Activated CD8-positive, alpha-beta T cell treated with anti-CD3 and anti-CD28 coated beads for 36 hours (primary cell): ENCODE measurements around the gene SLC1A1. TPM values are rescaled to one million over a fixed set of nuclear protein-coding genes. Genes with fewer than 3 reads are reported as not detected.

Experiments used
- ATAC-seq: fragments of 200-7000 bp; cut with Tn5 transposase; one replicate; pipeline ENCODE4 v1.10.0; 2021; ENCODE audit warnings: mild to moderate bottlenecking, moderate library complexity
- CTCF ChIA-PET: fragments of 350-600 bp; sonication (Branson Sonifier 250); formaldehyde crosslinking; loops from one replicate; lab custom pipeline; 2021; ENCODE audit warnings: antibody characterized with exemption; lab: Charles Lee
- POLR2A ChIA-PET: fragments of 350-600 bp; sonication (Branson Sonifier 250); formaldehyde crosslinking; loops from one replicate; lab custom pipeline; 2021; ENCODE audit warnings: antibody characterized with exemption; lab: Charles Lee
- DNase-seq: peaks from one replicate; pipeline ENCODE4 v3.0.0-alpha.2; 2020
- H3K27ac Mint-ChIP-seq: one replicate; pipeline ENCODE4 v1.8.0; 2021; ENCODE audit warnings: mild to moderate bottlenecking, mixed read lengths
- H3K27me3 Mint-ChIP-seq: one replicate; pipeline ENCODE4 v1.8.0; 2021; ENCODE audit warnings: mixed read lengths
- H3K36me3 Mint-ChIP-seq: one replicate; pipeline ENCODE4 v1.8.0; 2021; ENCODE audit warnings: low read depth, mixed read lengths
- H3K4me1 Mint-ChIP-seq: one replicate; pipeline ENCODE4 v1.8.0; 2021; ENCODE audit warnings: low read depth, mixed read lengths
- H3K4me3 Mint-ChIP-seq: one replicate; pipeline ENCODE4 v1.8.0; 2021; ENCODE audit warnings: mild to moderate bottlenecking, moderate library complexity, mixed read lengths
- H3K9me3 Mint-ChIP-seq: one replicate; pipeline ENCODE4 v1.8.0; 2021; ENCODE audit warnings: mixed read lengths
- intact Hi-C: fragments of 100-400 bp; cut with micrococcal nuclease; formaldehyde crosslinking; loops from one replicate; pipeline ENCODE4 v1.10.0; 2022
- total RNA-seq, 2 experiments: library from RNA; stranded (reverse); gene quantifications; one replicate each; pipeline ENCODE4 v1.2.3, GENCODE V29; 2021
- TF ChIP-seq, protein P1 (sequence below): fragments of 200-600 bp; IDR thresholded peaks from one replicate; pipeline ENCODE4 v1.8.0; 2022; ENCODE audit warnings: antibody characterized with exemption, mild to moderate bottlenecking

The SLC1A1 gene
- total RNA-seq, 2 experiments from 2014 or later: 0.09 to 0.29 TPM

DNA sequence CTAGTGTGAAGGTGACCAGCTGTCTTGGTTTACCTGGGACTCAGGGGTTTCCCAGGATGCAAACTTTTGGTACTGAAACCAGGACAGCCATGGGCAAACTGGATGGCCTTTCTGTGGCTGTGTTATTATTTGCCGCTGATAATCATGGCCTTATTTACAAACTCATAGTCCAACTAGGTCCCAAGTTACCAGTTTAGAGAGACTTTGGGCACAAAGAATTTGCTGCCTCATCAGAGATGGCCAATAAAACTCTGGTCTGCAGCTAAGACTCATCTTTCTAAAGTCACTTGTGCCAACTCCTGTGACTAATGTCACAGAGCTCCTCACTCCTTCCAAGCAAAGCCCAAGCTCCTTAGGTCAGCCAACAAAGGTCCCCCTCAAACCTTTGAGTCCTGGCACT, 124.4 kb downstream of the SLC1A1 start:
- ChIA-PET POLR2A (no interaction called here), CTCF (interaction anchor here (1.7 kb wide), 1 partner anchor 10 kb away, joined by 8 read pairs; no protein-coding TSS in a partner anchor)
- Mint-ChIP-seq H3K36me3 (no peaks in the 10 kb centered on the region), H3K27me3 (no peaks in the 10 kb centered on the region), H3K9me3 (peaks cover 2% of the 10 kb centered on the region), H3K4me1 (peaks cover 13% of the 10 kb centered on the region), H3K4me3 (no peak overlapping the region), H3K27ac (no peak overlapping the region)
- DNase-seq (no peak), ATAC-seq (no peak)
- TF ChIP-seq, protein P1, sequence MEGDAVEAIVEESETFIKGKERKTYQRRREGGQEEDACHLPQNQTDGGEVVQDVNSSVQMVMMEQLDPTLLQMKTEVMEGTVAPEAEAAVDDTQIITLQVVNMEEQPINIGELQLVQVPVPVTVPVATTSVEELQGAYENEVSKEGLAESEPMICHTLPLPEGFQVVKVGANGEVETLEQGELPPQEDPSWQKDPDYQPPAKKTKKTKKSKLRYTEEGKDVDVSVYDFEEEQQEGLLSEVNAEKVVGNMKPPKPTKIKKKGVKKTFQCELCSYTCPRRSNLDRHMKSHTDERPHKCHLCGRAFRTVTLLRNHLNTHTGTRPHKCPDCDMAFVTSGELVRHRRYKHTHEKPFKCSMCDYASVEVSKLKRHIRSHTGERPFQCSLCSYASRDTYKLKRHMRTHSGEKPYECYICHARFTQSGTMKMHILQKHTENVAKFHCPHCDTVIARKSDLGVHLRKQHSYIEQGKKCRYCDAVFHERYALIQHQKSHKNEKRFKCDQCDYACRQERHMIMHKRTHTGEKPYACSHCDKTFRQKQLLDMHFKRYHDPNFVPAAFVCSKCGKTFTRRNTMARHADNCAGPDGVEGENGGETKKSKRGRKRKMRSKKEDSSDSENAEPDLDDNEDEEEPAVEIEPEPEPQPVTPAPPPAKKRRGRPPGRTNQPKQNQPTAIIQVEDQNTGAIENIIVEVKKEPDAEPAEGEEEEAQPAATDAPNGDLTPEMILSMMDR: no peak
- intact Hi-C loops: no loop called here

DNA sequence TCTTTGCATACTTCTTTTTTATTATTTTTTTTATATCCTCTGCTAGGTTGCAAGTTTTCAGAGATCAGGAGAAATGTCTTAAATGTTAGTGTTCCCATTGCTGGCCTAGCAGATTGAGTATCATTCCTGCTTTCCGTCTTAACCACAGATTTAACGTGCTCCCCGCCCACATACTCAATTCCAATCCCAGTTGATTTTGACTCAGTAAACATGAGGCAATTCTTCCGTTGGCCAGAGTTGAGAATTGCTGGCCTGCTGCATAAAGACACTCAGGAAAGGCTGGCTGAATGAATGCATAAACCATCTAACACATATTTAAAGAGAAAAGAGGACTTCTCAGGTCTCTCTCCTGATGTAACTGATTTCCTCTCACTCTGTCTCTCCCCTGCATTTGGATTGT, 125.0 kb downstream of the SLC1A1 start:
- H3K4me1 Mint-ChIP-seq: peaks cover 19% of the 10 kb centered on the region
- no peak overlapping the region for H3K27ac Mint-ChIP-seq
- TF ChIP-seq, protein P1: no peak
- intact Hi-C loops: no loop called here
- no peaks in the 10 kb centered on the region for H3K27me3 Mint-ChIP-seq
- H3K4me3 Mint-ChIP-seq: no peak overlapping the region
- ATAC-seq (no peak), DNase-seq (no peak)
- POLR2A ChIA-PET: no interaction called here
- no peaks in the 10 kb centered on the region for H3K36me3 Mint-ChIP-seq
- CTCF ChIA-PET: interaction anchor here (1.7 kb wide), 1 partner anchor 11 kb away, joined by 8 read pairs; no protein-coding TSS in a partner anchor
- H3K9me3 Mint-ChIP-seq: peaks cover 2% of the 10 kb centered on the region

DNA sequence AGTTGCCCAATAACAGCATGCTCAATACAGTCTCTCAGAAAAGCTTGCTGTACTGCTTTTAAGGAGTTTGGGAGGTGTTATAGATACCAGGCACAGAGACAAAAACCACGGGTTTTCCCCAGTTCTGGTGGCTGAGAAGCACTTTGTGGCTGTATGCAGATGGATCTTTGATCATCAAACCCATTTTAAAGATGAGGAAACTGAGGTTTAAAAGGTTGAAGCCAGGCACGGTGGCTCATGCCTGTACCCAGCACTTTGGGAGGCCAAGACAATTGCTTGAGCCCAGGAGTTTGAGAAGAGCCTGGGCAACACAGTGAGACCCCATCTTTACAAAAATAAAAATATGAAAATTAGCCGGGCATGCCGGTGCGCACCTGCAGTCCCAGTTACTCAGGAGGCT, 125.5 kb downstream of the SLC1A1 start:
- no peak overlapping the region for H3K27ac Mint-ChIP-seq
- no peak for DNase-seq
- no peak overlapping the region for H3K4me3 Mint-ChIP-seq
- peaks cover 2% of the 10 kb centered on the region for H3K9me3 Mint-ChIP-seq
- CTCF ChIA-PET: interaction anchor here (1.7 kb wide), 1 partner anchor 12 kb away, joined by 8 read pairs; no protein-coding TSS in a partner anchor
- no peaks in the 10 kb centered on the region for H3K36me3 Mint-ChIP-seq
- peak; percentile 17 for ATAC-seq
- TF ChIP-seq, protein P1: no peak
- POLR2A ChIA-PET: no interaction called here
- peaks cover 24% of the 10 kb centered on the region for H3K4me1 Mint-ChIP-seq
- intact Hi-C loops: no loop called here
- no peaks in the 10 kb centered on the region for H3K27me3 Mint-ChIP-seq

DNA sequence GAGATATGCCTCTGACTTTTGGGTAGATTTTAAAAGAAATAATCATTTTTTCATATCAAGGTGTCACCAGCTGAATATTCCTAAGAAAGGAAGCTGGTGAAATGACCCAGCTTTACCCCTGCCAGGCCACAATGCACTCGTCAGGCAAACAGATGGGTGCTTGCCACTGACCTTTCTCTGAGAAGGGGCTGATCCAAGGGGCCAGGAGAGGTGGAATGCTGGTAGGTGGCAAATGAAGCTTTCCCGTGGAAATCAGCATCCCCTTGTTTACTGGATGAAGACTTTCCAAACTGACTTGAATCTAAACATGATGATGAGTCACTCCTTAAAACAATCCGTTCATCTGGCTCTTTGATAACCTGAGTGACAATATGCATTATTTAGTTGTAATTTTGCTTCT, 127.5 kb downstream of the SLC1A1 start:
- intact Hi-C loops: no loop called here
- POLR2A ChIA-PET: no interaction called here
- Mint-ChIP-seq H3K9me3 (no peaks in the 10 kb centered on the region), H3K36me3 (no peaks in the 10 kb centered on the region), H3K4me1 (peaks cover 24% of the 10 kb centered on the region), H3K4me3 (no peak overlapping the region), H3K27ac (no peak overlapping the region), H3K27me3 (no peaks in the 10 kb centered on the region)
- TF ChIP-seq, protein P1: no peak
- DNase-seq (no peak), ATAC-seq (no peak)
- CTCF ChIA-PET: interaction anchor here (1.3 kb wide), 1 partner anchor 11 kb away, joined by 3 read pairs; no protein-coding TSS in a partner anchor

DNA sequence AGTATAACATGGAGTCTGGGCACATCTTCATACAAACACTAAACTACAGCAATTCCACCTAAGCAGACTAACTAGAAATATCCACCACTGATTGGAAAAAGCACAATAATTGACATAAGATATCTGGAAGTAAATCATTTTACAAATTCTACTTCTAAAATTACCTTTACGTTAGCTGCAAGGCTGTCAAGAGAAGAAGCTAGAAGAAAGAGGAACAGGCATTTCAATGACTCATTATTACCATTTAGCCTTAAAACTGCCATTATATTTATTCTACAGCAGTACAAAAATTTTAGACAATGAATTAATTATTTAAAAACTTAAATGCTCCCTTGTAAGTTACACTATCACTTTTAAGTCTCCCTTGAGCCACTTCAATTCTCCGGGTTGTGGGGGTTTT, 128.4 kb downstream of the SLC1A1 start:
- DNase-seq (no peak), ATAC-seq (no peak)
- peaks cover 24% of the 10 kb centered on the region for H3K4me1 Mint-ChIP-seq
- no peaks in the 10 kb centered on the region for H3K9me3 Mint-ChIP-seq
- no peaks in the 10 kb centered on the region for H3K27me3 Mint-ChIP-seq
- TF ChIP-seq, protein P1: no peak
- ChIA-PET CTCF (no interaction called here), POLR2A (no interaction called here)
- H3K4me3 Mint-ChIP-seq: no peak overlapping the region
- H3K36me3 Mint-ChIP-seq: no peaks in the 10 kb centered on the region
- intact Hi-C loops: no loop called here
- H3K27ac Mint-ChIP-seq: no peak overlapping the region
